HEK293 (cell line): ENCODE data around the gene PPP1R1C.

ENCODE experiments used
- CTCF ChIA-PET: fragments of 350-600 bp; formaldehyde crosslinking; extraction: SDS; loops from one replicate; lab custom pipeline; 2021; ENCODE audit warnings: antibody characterized with exemption; lab: Yijun Ruan, JAX
- POLR2A ChIA-PET: fragments of 300-600 bp; formaldehyde crosslinking; extraction: SDS; loops from one replicate; lab custom pipeline; 2020; ENCODE audit warnings: antibody characterized with exemption, inconsistent platforms; lab: Yijun Ruan, JAX
- H3K27ac ChIP-seq: fragments of 200-500 bp; sonication (Bioruptor generic); 2 replicates; pipeline ENCODE4 v1.5.1; 2014; ENCODE audit warnings: low read depth, low read length, control low read depth, inconsistent platforms; ENCODE audit errors: extremely low read depth
- H3K36me3 ChIP-seq, 2 experiments: fragments of 200-500 bp in 1 of 2; sonication (Bioruptor generic) in 1 of 2; 1 replicate in 1 of 2; 2 replicates in 1 of 2; pipeline ENCODE4 v1.5.1; 2014 to 2017; ENCODE audit warnings: inconsistent platforms in 2 of 2, low read length in 2 of 2; ENCODE audit not compliant: control insufficient read depth in 2 of 2, insufficient read depth in 1 of 2
- H3K4me1 ChIP-seq: fragments of 200-500 bp; sonication (Bioruptor generic); 2 replicates; pipeline ENCODE4 v1.5.1; 2014; ENCODE audit warnings: mild to moderate bottlenecking, low read length, inconsistent platforms; ENCODE audit not compliant: control insufficient read depth, insufficient read depth
- H3K4me3 ChIP-seq: 2 replicates; pipeline ENCODE4 v1.5.1; 2011; ENCODE audit warnings: low read depth, mild to moderate bottlenecking, control low read depth, low read length, moderate library complexity
- H3K9me3 ChIP-seq: fragments of 200-500 bp; sonication (Bioruptor generic); 2 replicates; pipeline ENCODE4 v1.5.1; 2014; ENCODE audit warnings: low read depth, low read length, inconsistent platforms; ENCODE audit not compliant: control insufficient read depth, insufficient read depth
- AEBP2 ChIP-seq: fragments of 450-650 bp; formaldehyde crosslinking; IDR thresholded peaks from 2 replicates; pipeline ENCODE4 v1.5.1; 2016; ENCODE audit warnings: missing biosample characterization, missing genetic modification characterization, borderline replicate concordance
- GLI2 ChIP-seq: fragments of 450-650 bp; formaldehyde crosslinking; IDR thresholded peaks from 2 replicates; pipeline ENCODE4; 2017; ENCODE audit warnings: missing biosample characterization, missing genetic modification characterization, low read depth, borderline replicate concordance
- GLIS2 ChIP-seq: fragments of 450-650 bp; formaldehyde crosslinking; IDR thresholded peaks from 2 replicates; pipeline ENCODE4 v1.5.1; 2016; ENCODE audit warnings: missing biosample characterization, missing genetic modification characterization
- SALL2 ChIP-seq: fragments of 450-650 bp; formaldehyde crosslinking; IDR thresholded peaks from 2 replicates; pipeline ENCODE4 v1.5.0; 2017; ENCODE audit warnings: missing biosample characterization, mild to moderate bottlenecking, missing genetic modification characterization, borderline replicate concordance
- ZBTB1 ChIP-seq: fragments of 450-650 bp; formaldehyde crosslinking; IDR thresholded peaks from 2 replicates; pipeline ENCODE4 v1.5.1; 2016; ENCODE audit warnings: missing biosample characterization, missing genetic modification characterization
- ZBTB44 ChIP-seq: fragments of 450-650 bp; IDR thresholded peaks from 2 replicates; pipeline ENCODE4 v1.5.1; 2018; ENCODE audit warnings: missing biosample characterization, mild to moderate bottlenecking, missing genetic modification characterization
- ZFP3 ChIP-seq: fragments of 450-650 bp; formaldehyde crosslinking; IDR thresholded peaks from 2 replicates; pipeline ENCODE4 v1.5.1; 2016; ENCODE audit warnings: low read depth, missing biosample characterization, missing genetic modification characterization
- ZFP69B ChIP-seq: fragments of 450-650 bp; formaldehyde crosslinking; IDR thresholded peaks from 2 replicates; pipeline ENCODE4 v1.5.1; 2016; ENCODE audit warnings: missing biosample characterization, missing genetic modification characterization
- ZNF112 ChIP-seq: fragments of 450-650 bp; formaldehyde crosslinking; IDR thresholded peaks from 2 replicates; pipeline ENCODE4 v1.5.0; 2017; ENCODE audit warnings: missing biosample characterization, missing genetic modification characterization
- ZNF114 ChIP-seq: fragments of 450-650 bp; formaldehyde crosslinking; IDR thresholded peaks from 2 replicates; pipeline ENCODE4 v1.5.0; 2017; ENCODE audit warnings: missing biosample characterization, missing genetic modification characterization
- ZNF121 ChIP-seq: fragments of 450-650 bp; formaldehyde crosslinking; IDR thresholded peaks from 2 replicates; pipeline ENCODE4 v1.5.1; 2016; ENCODE audit warnings: missing biosample characterization, missing genetic modification characterization
- ZNF175 ChIP-seq: fragments of 450-650 bp; formaldehyde crosslinking; IDR thresholded peaks from 2 replicates; pipeline ENCODE4 v1.5.1; 2016; ENCODE audit warnings: missing biosample characterization, missing genetic modification characterization
- ZNF2 ChIP-seq: fragments of 450-650 bp; formaldehyde crosslinking; IDR thresholded peaks from 2 replicates; pipeline ENCODE4 v1.5.1; 2016; ENCODE audit warnings: missing biosample characterization, missing genetic modification characterization
- ZNF211 ChIP-seq: fragments of 450-650 bp; formaldehyde crosslinking; IDR thresholded peaks from 2 replicates; pipeline ENCODE4 v1.5.1; 2016; ENCODE audit warnings: low read depth, missing biosample characterization, missing genetic modification characterization
- ZNF223 ChIP-seq: fragments of 450-650 bp; formaldehyde crosslinking; IDR thresholded peaks from 2 replicates; pipeline ENCODE4 v1.5.1; 2016; ENCODE audit warnings: missing biosample characterization, missing genetic modification characterization
- ZNF248 ChIP-seq: fragments of 450-650 bp; formaldehyde crosslinking; IDR thresholded peaks from 2 replicates; pipeline ENCODE4 v1.5.1; 2017; ENCODE audit warnings: missing biosample characterization, missing genetic modification characterization
- ZNF335 ChIP-seq: fragments of 450-650 bp; formaldehyde crosslinking; conservative IDR thresholded peaks from 2 replicates; pipeline ENCODE4 v1.5.1; 2016; ENCODE audit warnings: missing biosample characterization, missing genetic modification characterization
- ZNF350 ChIP-seq: fragments of 450-650 bp; formaldehyde crosslinking; IDR thresholded peaks from 2 replicates; pipeline ENCODE4 v1.5.0; 2017; ENCODE audit warnings: missing biosample characterization, mild to moderate bottlenecking, missing genetic modification characterization
- ZNF529 ChIP-seq: fragments of 450-650 bp; formaldehyde crosslinking; IDR thresholded peaks from 2 replicates; pipeline ENCODE4 v1.5.1; 2017; ENCODE audit warnings: missing genetic modification characterization, missing biosample characterization; ENCODE audit not compliant: insufficient replicate concordance
- ZNF555 ChIP-seq: fragments of 450-650 bp; formaldehyde crosslinking; conservative IDR thresholded peaks from 2 replicates; pipeline ENCODE4 v1.5.1; 2017; ENCODE audit warnings: missing biosample characterization, mild to moderate bottlenecking, missing genetic modification characterization, inconsistent platforms
- ZNF654 ChIP-seq: fragments of 450-650 bp; formaldehyde crosslinking; IDR thresholded peaks from 2 replicates; pipeline ENCODE4 v1.5.1; 2016; ENCODE audit warnings: low read depth, missing biosample characterization, missing genetic modification characterization
- ZNF658 ChIP-seq: fragments of 450-650 bp; formaldehyde crosslinking; IDR thresholded peaks from 2 replicates; pipeline ENCODE4; 2016; ENCODE audit warnings: missing biosample characterization, missing genetic modification characterization
- ZNF660 ChIP-seq: fragments of 450-650 bp; IDR thresholded peaks from 2 replicates; pipeline ENCODE4 v1.5.1; 2018; ENCODE audit warnings: missing biosample characterization, mild to moderate bottlenecking, missing genetic modification characterization
- ZNF664 ChIP-seq: fragments of 450-650 bp; formaldehyde crosslinking; IDR thresholded peaks from 2 replicates; pipeline ENCODE4 v1.5.1; 2016; ENCODE audit warnings: missing biosample characterization, missing genetic modification characterization
- ZNF701 ChIP-seq: fragments of 450-650 bp; formaldehyde crosslinking; IDR thresholded peaks from 2 replicates; pipeline ENCODE4 v1.5.1; 2016; ENCODE audit warnings: missing biosample characterization, missing genetic modification characterization
- ZNF76 ChIP-seq: fragments of 450-650 bp; formaldehyde crosslinking; IDR thresholded peaks from 2 replicates; pipeline ENCODE4; 2016; ENCODE audit warnings: low read depth, missing biosample characterization, missing genetic modification characterization, borderline replicate concordance
- ZNF791 ChIP-seq: fragments of 450-650 bp; formaldehyde crosslinking; IDR thresholded peaks from 2 replicates; pipeline ENCODE4 v1.5.1; 2016; ENCODE audit warnings: missing biosample characterization, missing genetic modification characterization
- ZNF837 ChIP-seq: fragments of 450-650 bp; formaldehyde crosslinking; IDR thresholded peaks from 2 replicates; pipeline ENCODE4 v1.5.1; 2016; ENCODE audit warnings: missing biosample characterization, missing genetic modification characterization
- TF ChIP-seq, protein P1 (sequence below): fragments of 450-650 bp; formaldehyde crosslinking; IDR thresholded peaks from 2 replicates; pipeline ENCODE4 v1.5.1; 2017; ENCODE audit warnings: missing biosample characterization, missing genetic modification characterization

Gene PPP1R1C

GRCh38 chr2:181971032-181971431 is 14.6 kb upstream of the PPP1R1C start:
- no peaks in the 10 kb centered on the region for H3K36me3 ChIP-seq
- H3K27ac ChIP-seq: no peak overlapping the region
- TF ChIP-seq SALL2 (tag by site-specific recombination) (no peak), GLIS2 (tag by site-specific recombination) (no peak), ZNF211 (no peak), ZNF175 (no peak), ZNF529 (tag by site-specific recombination) (no peak), ZNF121 (tag by site-specific recombination) (no peak), ZNF76 (tag by site-specific recombination) (no peak), ZNF248 (no peak), GLI2 (tag by site-specific recombination) (no peak), ZNF791 (tag by site-specific recombination) (no peak), ZNF555 (tag by site-specific recombination) (no peak), ZNF350 (tag by site-specific recombination) (no peak), ZNF658 (tag by site-specific recombination) (no peak), ZNF114 (tag by site-specific recombination) (no peak), ZFP3 (tag by site-specific recombination) (no peak)
- H3K9me3 ChIP-seq: no peaks in the 10 kb centered on the region
- POLR2A ChIA-PET: no interaction called here
- no peak overlapping the region for H3K4me3 ChIP-seq
- CTCF ChIA-PET: interaction anchor here (1.2 kb wide), 1 partner anchor 16 kb away, joined by 5 read pairs; no protein-coding TSS in a partner anchor
- H3K4me1 ChIP-seq: no peaks in the 10 kb centered on the region

DNA sequence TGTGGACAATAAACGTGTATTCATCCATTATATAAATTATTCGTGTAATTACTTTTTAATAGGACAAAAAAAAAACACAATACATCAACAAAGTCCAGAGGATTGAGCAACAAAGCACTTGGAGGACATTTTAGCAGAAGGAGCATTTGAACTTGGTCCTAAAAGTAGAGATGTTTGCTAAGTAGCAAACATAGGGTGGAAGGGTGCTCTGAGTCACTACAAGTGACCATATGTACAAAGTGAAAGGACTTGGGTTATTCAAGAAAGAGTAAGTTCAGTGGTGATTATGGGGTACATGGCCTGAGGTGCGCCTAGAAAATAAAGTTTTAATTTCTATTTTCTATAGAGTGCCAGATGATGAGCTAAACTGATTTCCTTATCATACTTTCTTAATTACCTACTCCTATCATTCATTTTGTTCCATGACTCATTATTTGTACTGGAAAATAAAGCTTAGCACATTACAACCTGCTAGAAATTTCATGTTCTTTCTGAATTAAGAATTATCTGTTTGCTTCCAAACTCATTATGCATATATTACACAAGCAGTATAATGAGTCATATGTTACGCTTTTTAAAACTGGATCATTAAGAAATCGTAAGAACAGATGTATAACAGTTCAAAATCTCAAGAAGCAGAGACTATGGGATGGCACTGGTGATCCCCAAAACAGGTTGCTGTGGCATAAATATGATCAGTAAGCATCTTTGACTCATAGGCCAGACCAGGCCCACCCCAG is 13.1 kb upstream of the PPP1R1C start:
- Histone ChIP-seq H3K36me3 (no peaks in the 10 kb centered on the region), H3K4me3 (no peak overlapping the region), H3K9me3 (no peaks in the 10 kb centered on the region)
- CTCF ChIA-PET: interaction anchor here (0.7 kb wide), 1 partner anchor 19 kb away, joined by 3 read pairs; no protein-coding TSS in a partner anchor
- POLR2A ChIA-PET: no interaction called here
- TF ChIP-seq ZFP69B (tag by site-specific recombination): no peak
- TF ChIP-seq ZBTB1: no peak
- no peak for TF ChIP-seq ZBTB44 (tag by site-specific recombination)
- TF ChIP-seq ZNF335: no peak
- TF ChIP-seq ZNF701 (tag by site-specific recombination): no peak
- TF ChIP-seq ZNF2: no peak
- TF ChIP-seq ZNF837 (tag by site-specific recombination): no peak
- no peak for TF ChIP-seq ZNF112 (tag by site-specific recombination)
- TF ChIP-seq ZNF660 (tag by site-specific recombination): no peak
- no peak for TF ChIP-seq ZNF664 (tag by site-specific recombination)
- TF ChIP-seq ZNF223 (tag by site-specific recombination): no peak
- no peak for TF ChIP-seq ZNF654 (tag by site-specific recombination)
- TF ChIP-seq, protein P1, sequence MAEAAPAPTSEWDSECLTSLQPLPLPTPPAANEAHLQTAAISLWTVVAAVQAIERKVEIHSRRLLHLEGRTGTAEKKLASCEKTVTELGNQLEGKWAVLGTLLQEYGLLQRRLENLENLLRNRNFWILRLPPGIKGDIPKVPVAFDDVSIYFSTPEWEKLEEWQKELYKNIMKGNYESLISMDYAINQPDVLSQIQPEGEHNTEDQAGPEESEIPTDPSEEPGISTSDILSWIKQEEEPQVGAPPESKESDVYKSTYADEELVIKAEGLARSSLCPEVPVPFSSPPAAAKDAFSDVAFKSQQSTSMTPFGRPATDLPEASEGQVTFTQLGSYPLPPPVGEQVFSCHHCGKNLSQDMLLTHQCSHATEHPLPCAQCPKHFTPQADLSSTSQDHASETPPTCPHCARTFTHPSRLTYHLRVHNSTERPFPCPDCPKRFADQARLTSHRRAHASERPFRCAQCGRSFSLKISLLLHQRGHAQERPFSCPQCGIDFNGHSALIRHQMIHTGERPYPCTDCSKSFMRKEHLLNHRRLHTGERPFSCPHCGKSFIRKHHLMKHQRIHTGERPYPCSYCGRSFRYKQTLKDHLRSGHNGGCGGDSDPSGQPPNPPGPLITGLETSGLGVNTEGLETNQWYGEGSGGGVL: no peak
- TF ChIP-seq AEBP2 (tag by site-specific recombination): no peak
- TF ChIP-seq, all 188 proteins: peak for 0
- H3K27ac ChIP-seq: no peak overlapping the region
- H3K4me1 ChIP-seq: no peaks in the 10 kb centered on the region
